Kidney epithelial cell (primary cell): ENCODE results near the gene SYT11. TPM values are rescaled to one million over a fixed set of nuclear protein-coding genes. Genes with fewer than 3 reads are reported as not detected.
"Not testable (repeated sequence)": the region's sequence is repeated elsewhere in the genome, so short reads cannot be mapped to it uniquely, and the experiment has no call there.

Experiments
- DNase-seq: peaks from one replicate; pipeline ENCODE4 v3.0.0-alpha.2; 2010; ENCODE audit warnings: low read depth
- H3K27me3 ChIP-seq: 2 replicates; pipeline ENCODE4 v1.6.0; 2011; ENCODE audit warnings: low read length; ENCODE audit not compliant: control insufficient read depth, insufficient read depth
- H3K36me3 ChIP-seq: 2 replicates; pipeline ENCODE4 v1.5.1; 2011; ENCODE audit warnings: low read length; ENCODE audit not compliant: control insufficient read depth, insufficient read depth
- H3K4me3 ChIP-seq: 2 replicates; pipeline ENCODE4 v1.5.1; 2011; ENCODE audit warnings: low read depth, mild to moderate bottlenecking, control low read depth, low read length
- total RNA-seq: library from RNA; depleted of rRNA; stranded (reverse); fragments of >200 nt; gene quantifications from 2 replicates; pipeline ENCODE4 v1.2.3, GENCODE V29; 2015
- TF ChIP-seq, protein P1 (sequence below): IDR thresholded peaks from 2 replicates; pipeline ENCODE4 v1.5.1; 2011; ENCODE audit warnings: mild to moderate bottlenecking, moderate library complexity, low read length, control low read depth, inconsistent platforms; ENCODE audit not compliant: insufficient read depth, poor library complexity, severe bottlenecking

The SYT11 gene
- total RNA-seq, 1 donor from 2014 or later = 28.1 TPM

- no peaks in the 10 kb centered on the region for H3K27me3 ChIP-seq
- no peak for DNase-seq
- TF ChIP-seq, protein P1, sequence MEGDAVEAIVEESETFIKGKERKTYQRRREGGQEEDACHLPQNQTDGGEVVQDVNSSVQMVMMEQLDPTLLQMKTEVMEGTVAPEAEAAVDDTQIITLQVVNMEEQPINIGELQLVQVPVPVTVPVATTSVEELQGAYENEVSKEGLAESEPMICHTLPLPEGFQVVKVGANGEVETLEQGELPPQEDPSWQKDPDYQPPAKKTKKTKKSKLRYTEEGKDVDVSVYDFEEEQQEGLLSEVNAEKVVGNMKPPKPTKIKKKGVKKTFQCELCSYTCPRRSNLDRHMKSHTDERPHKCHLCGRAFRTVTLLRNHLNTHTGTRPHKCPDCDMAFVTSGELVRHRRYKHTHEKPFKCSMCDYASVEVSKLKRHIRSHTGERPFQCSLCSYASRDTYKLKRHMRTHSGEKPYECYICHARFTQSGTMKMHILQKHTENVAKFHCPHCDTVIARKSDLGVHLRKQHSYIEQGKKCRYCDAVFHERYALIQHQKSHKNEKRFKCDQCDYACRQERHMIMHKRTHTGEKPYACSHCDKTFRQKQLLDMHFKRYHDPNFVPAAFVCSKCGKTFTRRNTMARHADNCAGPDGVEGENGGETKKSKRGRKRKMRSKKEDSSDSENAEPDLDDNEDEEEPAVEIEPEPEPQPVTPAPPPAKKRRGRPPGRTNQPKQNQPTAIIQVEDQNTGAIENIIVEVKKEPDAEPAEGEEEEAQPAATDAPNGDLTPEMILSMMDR = no peak
- no peak overlapping the region for H3K4me3 ChIP-seq
- peaks cover 4% of the 10 kb centered on the region for H3K36me3 ChIP-seq
Measured at GRCh38 chr1:155920717-155921116, 61.4 kb downstream of the SYT11 start.

DNA sequence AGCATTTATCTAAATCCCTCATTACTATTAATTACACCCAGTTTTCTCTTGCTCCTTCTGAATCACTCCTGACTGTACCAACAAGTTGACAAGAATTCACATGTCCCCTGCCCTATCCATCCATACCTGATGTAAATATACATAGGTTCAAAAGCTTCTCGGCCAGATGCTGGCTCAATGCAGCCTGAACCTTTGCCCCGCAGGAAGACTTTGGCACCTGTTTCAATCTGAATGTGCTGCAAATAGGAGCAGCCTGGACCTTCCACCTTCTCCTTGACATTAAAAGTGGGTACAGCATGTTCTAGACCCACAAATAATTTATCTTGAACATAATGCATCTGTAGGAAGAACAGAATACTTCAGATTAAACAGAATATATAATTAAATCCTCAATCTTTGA lies 66.1 kb downstream of the SYT11 start:
- DNase-seq = no peak
- Histone ChIP-seq H3K36me3 (peaks cover 3% of the 10 kb centered on the region), H3K27me3 (no peaks in the 10 kb centered on the region), H3K4me3 (no peak overlapping the region)
- TF ChIP-seq, protein P1 = no peak

- TF ChIP-seq, protein P1 = no peak
Measured at GRCh38 chr1:155929057-155929456, 69.7 kb downstream of the SYT11 start.

GRCh38 chr1:155930725-155931124 lies 71.4 kb downstream of the SYT11 start:
- H3K27me3 ChIP-seq, H3K36me3 ChIP-seq, DNase-seq: not testable (repeated sequence)
- H3K4me3 ChIP-seq = peak overlapping the region; percentile 16

More at GRCh38 chr1:155929057-155929456, 69.7 kb downstream of the SYT11 start:
- H3K36me3 ChIP-seq = peaks cover 4% of the 10 kb centered on the region
- no peak overlapping the region for H3K4me3 ChIP-seq
- no peak for DNase-seq
- no peaks in the 10 kb centered on the region for H3K27me3 ChIP-seq

DNA sequence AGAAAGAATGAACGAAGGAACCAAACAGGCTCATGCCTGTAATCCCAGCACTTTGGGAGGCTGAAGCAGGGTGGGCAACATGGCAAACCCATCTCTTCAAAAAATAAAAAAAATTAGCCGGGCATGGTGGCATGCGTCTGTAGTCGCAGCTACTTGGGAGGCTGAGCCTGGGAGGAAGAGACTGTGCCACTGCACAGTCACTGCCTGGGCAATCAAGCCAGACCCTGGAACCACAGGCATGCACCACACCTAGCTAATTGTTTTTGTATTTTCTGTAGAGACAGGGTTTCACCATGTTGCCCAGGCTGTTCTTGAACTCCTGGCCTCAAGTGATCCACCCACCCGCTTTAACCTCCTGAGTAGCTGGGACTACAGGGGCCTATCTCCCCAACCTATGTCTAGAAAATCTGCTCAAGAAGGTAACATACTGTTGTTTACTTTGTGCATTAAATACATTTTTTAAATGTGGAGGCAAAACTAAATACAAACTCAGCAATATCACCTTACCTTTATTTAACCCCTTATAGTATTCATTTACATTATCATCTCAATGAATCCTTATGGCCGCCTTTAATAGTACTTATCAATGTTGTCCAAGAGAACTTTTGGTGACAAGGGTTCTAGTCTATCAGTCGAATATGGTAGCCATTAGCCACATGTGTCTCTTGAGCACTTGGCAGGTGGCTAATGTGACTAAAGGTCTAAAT lies 72.1 kb downstream of the SYT11 start:
- TF ChIP-seq, protein P1 = no peak
- peak overlapping the region; percentile 16 for H3K4me3 ChIP-seq
- no peaks in the 10 kb centered on the region for H3K27me3 ChIP-seq
- H3K36me3 ChIP-seq = peaks cover 1% of the 10 kb centered on the region
- peak; percentile 52 for DNase-seq

DNA sequence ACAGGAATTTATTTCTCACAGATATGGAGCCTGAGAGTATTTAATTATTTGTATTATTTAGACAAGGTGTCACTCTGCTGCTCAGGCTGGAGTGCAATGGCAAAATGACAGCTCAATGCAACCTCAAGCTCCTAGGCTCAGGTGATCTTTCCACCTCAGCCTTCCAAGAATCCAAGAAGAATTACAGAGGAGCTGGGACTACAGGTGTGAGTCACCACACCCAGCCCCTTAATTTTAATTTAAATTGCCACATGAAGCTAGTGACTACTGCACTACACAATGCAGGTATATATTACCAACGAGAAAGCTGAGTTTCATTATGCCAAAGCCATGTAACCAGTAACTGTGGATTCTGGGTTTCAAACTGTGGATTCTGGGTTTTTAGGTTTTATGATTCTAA lies 72.7 kb downstream of the SYT11 start:
- TF ChIP-seq, protein P1 = no peak
- no peak for DNase-seq
- Histone ChIP-seq H3K27me3 (no peaks in the 10 kb centered on the region), H3K36me3 (peaks cover 1% of the 10 kb centered on the region), H3K4me3 (no peak overlapping the region)
